SK-N-SH treated with all-trans-retinoic acid at 6 μM for 48 hours (cell line): Measurements from ENCODE around the gene RBBP9.

Experiments
- ATAC-seq: fragments of 200-7000 bp; cut with Tn5 transposase; 3 replicates; pipeline ENCODE4 v1.9.1; 2020; ENCODE audit warnings: mild to moderate bottlenecking, moderate library complexity
- ARNTL ChIP-seq: fragments of 450-650 bp; formaldehyde crosslinking; IDR thresholded peaks from 2 replicates; pipeline ENCODE4 v1.5.0; 2020; ENCODE audit warnings: low read depth, mild to moderate bottlenecking, moderate library complexity, borderline replicate concordance
- BACH2 ChIP-seq: fragments of 250-450 bp; sonication (Bioruptor Pico); IDR thresholded peaks from 2 replicates; pipeline ENCODE4 v1.9.0; 2021; ENCODE audit warnings: mild to moderate bottlenecking, borderline replicate concordance
- CREB5 ChIP-seq: fragments of 250-450 bp; sonication (Bioruptor Pico); IDR thresholded peaks from 2 replicates; pipeline ENCODE4 v1.5.1; 2020; ENCODE audit warnings: low read depth, mild to moderate bottlenecking, moderate library complexity
- CSDC2 ChIP-seq: fragments of 250-450 bp; sonication (Bioruptor Pico); IDR thresholded peaks from 2 replicates; pipeline ENCODE4 v1.5.0; 2020; ENCODE audit warnings: mild to moderate bottlenecking, moderate library complexity
- CSRNP3 ChIP-seq: fragments of 250-450 bp; sonication (Bioruptor Pico); IDR thresholded peaks from 2 replicates; pipeline ENCODE4 v1.5.1; 2021; ENCODE audit warnings: mild to moderate bottlenecking, moderate library complexity
- ESRRG ChIP-seq: fragments of 250-450 bp; sonication (Bioruptor Pico); IDR thresholded peaks from 2 replicates; pipeline ENCODE4 v1.6.1; 2021; ENCODE audit warnings: mild to moderate bottlenecking
- GLIS3 ChIP-seq: fragments of 250-450 bp; sonication (Bioruptor Pico); IDR thresholded peaks from 2 replicates; pipeline ENCODE4 v1.5.0; 2020; ENCODE audit warnings: mild to moderate bottlenecking, moderate library complexity
- ISL1 ChIP-seq: fragments of 250-450 bp; sonication (Bioruptor Pico); IDR thresholded peaks from 2 replicates; pipeline ENCODE4 v2.1.2; 2022; ENCODE audit warnings: mild to moderate bottlenecking, moderate library complexity
- OSR1 ChIP-seq: fragments of 250-450 bp; sonication (Bioruptor Pico); IDR thresholded peaks from 2 replicates; pipeline ENCODE4 v1.8.0; 2022; ENCODE audit warnings: moderate library complexity, mild to moderate bottlenecking, inconsistent platforms
- PATZ1 ChIP-seq: fragments of 250-450 bp; sonication (Bioruptor Pico); IDR thresholded peaks from 2 replicates; pipeline ENCODE4 v1.8.0; 2020; ENCODE audit warnings: mild to moderate bottlenecking, moderate library complexity, borderline replicate concordance
- PPARA ChIP-seq: fragments of 250-450 bp; sonication (Bioruptor Pico); IDR thresholded peaks from 2 replicates; pipeline ENCODE4 v1.5.0; 2020; ENCODE audit warnings: mild to moderate bottlenecking, borderline replicate concordance
- RARB ChIP-seq: fragments of 250-450 bp; sonication (Bioruptor Pico); IDR thresholded peaks from 2 replicates; pipeline ENCODE4 v1.8.0; 2021; ENCODE audit warnings: mild to moderate bottlenecking, moderate library complexity
- SNAI2 ChIP-seq: fragments of 250-450 bp; sonication (Bioruptor Pico); IDR thresholded peaks from 2 replicates; pipeline ENCODE4 v1.5.0; 2020; ENCODE audit warnings: mild to moderate bottlenecking, moderate library complexity
- TCF4 ChIP-seq: fragments of 250-450 bp; sonication (Bioruptor Pico); IDR thresholded peaks from 2 replicates; pipeline ENCODE4 v1.8.0; 2021; ENCODE audit warnings: mild to moderate bottlenecking, moderate library complexity, borderline replicate concordance
- TOX ChIP-seq: fragments of 250-450 bp; sonication (Bioruptor Pico); IDR thresholded peaks from 2 replicates; pipeline ENCODE4 v1.8.0; 2021; ENCODE audit warnings: mild to moderate bottlenecking, moderate library complexity, borderline replicate concordance
- TSHZ2 ChIP-seq: fragments of 250-450 bp; sonication (Bioruptor Pico); IDR thresholded peaks from 2 replicates; pipeline ENCODE4 v1.5.0; 2020; ENCODE audit warnings: mild to moderate bottlenecking, moderate library complexity
- ZC3H10 ChIP-seq: fragments of 250-450 bp; sonication (Bioruptor Pico); IDR thresholded peaks from 2 replicates; pipeline ENCODE4 v1.5.1; 2021; ENCODE audit warnings: mild to moderate bottlenecking, moderate library complexity
- ZFP3 ChIP-seq: fragments of 250-450 bp; sonication (Bioruptor Pico); IDR thresholded peaks from 2 replicates; pipeline ENCODE4 v1.5.0; 2020; ENCODE audit warnings: mild to moderate bottlenecking, moderate library complexity
- ZFP30 ChIP-seq: fragments of 450-650 bp; formaldehyde crosslinking; IDR thresholded peaks from 2 replicates; pipeline ENCODE4 v1.5.0; 2022; ENCODE audit warnings: mild to moderate bottlenecking, moderate library complexity
- ZNF565 ChIP-seq: fragments of 450-650 bp; formaldehyde crosslinking; conservative IDR thresholded peaks from 2 replicates; pipeline ENCODE4 v1.5.0; 2020; ENCODE audit warnings: low read depth, mild to moderate bottlenecking, moderate library complexity
- ZNF70 ChIP-seq: fragments of 450-650 bp; formaldehyde crosslinking; IDR thresholded peaks from 2 replicates; pipeline ENCODE4 v1.5.0; 2020; ENCODE audit warnings: mild to moderate bottlenecking, moderate library complexity
- ZNF8 ChIP-seq: fragments of 450-650 bp; formaldehyde crosslinking; IDR thresholded peaks from 2 replicates; pipeline ENCODE4 v1.5.0; 2020; ENCODE audit warnings: mild to moderate bottlenecking, moderate library complexity

Gene RBBP9

GRCh38 chr20:18533978-18534644 lies 37.1 kb upstream of the RBBP9 start:
- no peak for ATAC-seq
- TF ChIP-seq ZNF565 (CRISPR knock-in tag) (no peak), TOX (no peak), CSDC2 (CRISPR knock-in tag) (no peak), TSHZ2 (CRISPR knock-in tag) (no peak), CREB5 (no peak), ZFP30 (CRISPR knock-in tag) (no peak), ESRRG (CRISPR knock-in tag) (no peak), ZFP3 (no peak), RARB (CRISPR knock-in tag) (no peak), ZNF70 (CRISPR knock-in tag) (no peak), CSRNP3 (CRISPR knock-in tag) (no peak), ISL1 (CRISPR knock-in tag) (no peak), TCF4 (no peak), GLIS3 (CRISPR knock-in tag) (no peak), SNAI2 (no peak), PATZ1 (CRISPR knock-in tag) (no peak), ARNTL (no peak)

GRCh38 chr20:18533491-18533890 lies 36.5 kb upstream of the RBBP9 start:
- TF ChIP-seq ESRRG (CRISPR knock-in tag) = no peak
- no peak for TF ChIP-seq ZNF565 (CRISPR knock-in tag)
- TF ChIP-seq PPARA (CRISPR knock-in tag) = no peak
- no peak for TF ChIP-seq SNAI2
- no peak for TF ChIP-seq TOX
- TF ChIP-seq OSR1 (CRISPR knock-in tag) = no peak
- TF ChIP-seq CREB5 = no peak
- no peak for TF ChIP-seq RARB (CRISPR knock-in tag)
- no peak for TF ChIP-seq ZC3H10 (CRISPR knock-in tag)
- TF ChIP-seq BACH2 = no peak
- no peak for TF ChIP-seq ZNF8 (CRISPR knock-in tag)
- TF ChIP-seq PATZ1 (CRISPR knock-in tag) = no peak
- no peak for TF ChIP-seq ZNF70 (CRISPR knock-in tag)
- TF ChIP-seq ZFP3 = no peak
- no peak for TF ChIP-seq GLIS3 (CRISPR knock-in tag)
- no peak for TF ChIP-seq ARNTL
- no peak for TF ChIP-seq ZFP30 (CRISPR knock-in tag)

More at GRCh38 chr20:18533491-18533890, 36.5 kb upstream of the RBBP9 start:
- ATAC-seq = no peak
